Measurements from ENCODE around the gene RNASET2. TPM values are rescaled to one million over a fixed set of nuclear protein-coding genes. Genes with fewer than 3 reads are reported as not detected.

The RNASET2 gene
- total RNA-seq, 2 donors from 2014 or later, result 73.9 to 82.7 TPM

DNA sequence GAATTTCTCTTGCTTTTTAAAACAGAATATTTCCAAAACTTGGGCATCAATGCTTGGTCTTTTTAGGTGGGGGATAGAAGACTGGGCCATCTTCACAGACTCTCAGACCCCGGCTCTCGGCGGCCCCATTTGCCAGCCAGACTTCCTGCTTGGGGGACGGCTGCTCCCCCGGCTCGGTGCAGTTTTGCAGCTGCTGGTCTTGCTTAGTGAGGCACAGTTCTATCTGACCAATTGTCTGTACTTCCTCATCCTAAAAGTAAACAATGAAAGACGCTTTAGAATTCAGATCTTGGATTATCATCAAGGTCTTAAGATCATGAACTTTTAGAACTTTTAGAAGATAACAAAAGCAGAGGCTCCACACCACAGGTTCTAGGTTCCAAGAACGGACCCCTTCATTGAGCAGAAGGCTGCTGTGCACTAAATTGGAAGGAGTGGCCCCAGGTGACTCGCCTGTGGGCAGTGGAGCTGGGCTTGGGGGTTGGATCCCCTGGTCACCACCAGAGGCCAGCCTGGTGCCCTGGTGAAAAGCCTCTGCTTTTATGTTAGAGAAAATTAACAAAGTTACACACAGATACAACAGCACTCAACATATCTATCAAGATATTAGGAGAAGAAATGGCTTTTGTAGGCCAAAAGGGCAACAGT lies 26.7 kb downstream of the RNASET2 start:
- Histone ChIP-seq H3K27ac (no peak overlapping the region), H3K9me3 (no peaks in the 10 kb centered on the region), H3K27me3 (replicated peaks; ENCODE audit: insufficient read depth) (no peaks in the 10 kb centered on the region), H3K36me3 (peaks cover 5% of the 10 kb centered on the region), H3K4me1 (ENCODE audit: control insufficient read depth in 1 of 2, low read depth in 2 of 2) (no peaks in the 10 kb centered on the region), H3K4me3 (no peak overlapping the region)
- TF ChIP-seq, protein P1, sequence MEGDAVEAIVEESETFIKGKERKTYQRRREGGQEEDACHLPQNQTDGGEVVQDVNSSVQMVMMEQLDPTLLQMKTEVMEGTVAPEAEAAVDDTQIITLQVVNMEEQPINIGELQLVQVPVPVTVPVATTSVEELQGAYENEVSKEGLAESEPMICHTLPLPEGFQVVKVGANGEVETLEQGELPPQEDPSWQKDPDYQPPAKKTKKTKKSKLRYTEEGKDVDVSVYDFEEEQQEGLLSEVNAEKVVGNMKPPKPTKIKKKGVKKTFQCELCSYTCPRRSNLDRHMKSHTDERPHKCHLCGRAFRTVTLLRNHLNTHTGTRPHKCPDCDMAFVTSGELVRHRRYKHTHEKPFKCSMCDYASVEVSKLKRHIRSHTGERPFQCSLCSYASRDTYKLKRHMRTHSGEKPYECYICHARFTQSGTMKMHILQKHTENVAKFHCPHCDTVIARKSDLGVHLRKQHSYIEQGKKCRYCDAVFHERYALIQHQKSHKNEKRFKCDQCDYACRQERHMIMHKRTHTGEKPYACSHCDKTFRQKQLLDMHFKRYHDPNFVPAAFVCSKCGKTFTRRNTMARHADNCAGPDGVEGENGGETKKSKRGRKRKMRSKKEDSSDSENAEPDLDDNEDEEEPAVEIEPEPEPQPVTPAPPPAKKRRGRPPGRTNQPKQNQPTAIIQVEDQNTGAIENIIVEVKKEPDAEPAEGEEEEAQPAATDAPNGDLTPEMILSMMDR (IDR thresholded peaks at IDR 0.05), result no peak
- DNase-seq (ENCODE audit: low spot score), result no peak
- no peak for ATAC-seq (ENCODE audit: insufficient number of reproducible peaks, low FRiP score, low read depth)

DNA sequence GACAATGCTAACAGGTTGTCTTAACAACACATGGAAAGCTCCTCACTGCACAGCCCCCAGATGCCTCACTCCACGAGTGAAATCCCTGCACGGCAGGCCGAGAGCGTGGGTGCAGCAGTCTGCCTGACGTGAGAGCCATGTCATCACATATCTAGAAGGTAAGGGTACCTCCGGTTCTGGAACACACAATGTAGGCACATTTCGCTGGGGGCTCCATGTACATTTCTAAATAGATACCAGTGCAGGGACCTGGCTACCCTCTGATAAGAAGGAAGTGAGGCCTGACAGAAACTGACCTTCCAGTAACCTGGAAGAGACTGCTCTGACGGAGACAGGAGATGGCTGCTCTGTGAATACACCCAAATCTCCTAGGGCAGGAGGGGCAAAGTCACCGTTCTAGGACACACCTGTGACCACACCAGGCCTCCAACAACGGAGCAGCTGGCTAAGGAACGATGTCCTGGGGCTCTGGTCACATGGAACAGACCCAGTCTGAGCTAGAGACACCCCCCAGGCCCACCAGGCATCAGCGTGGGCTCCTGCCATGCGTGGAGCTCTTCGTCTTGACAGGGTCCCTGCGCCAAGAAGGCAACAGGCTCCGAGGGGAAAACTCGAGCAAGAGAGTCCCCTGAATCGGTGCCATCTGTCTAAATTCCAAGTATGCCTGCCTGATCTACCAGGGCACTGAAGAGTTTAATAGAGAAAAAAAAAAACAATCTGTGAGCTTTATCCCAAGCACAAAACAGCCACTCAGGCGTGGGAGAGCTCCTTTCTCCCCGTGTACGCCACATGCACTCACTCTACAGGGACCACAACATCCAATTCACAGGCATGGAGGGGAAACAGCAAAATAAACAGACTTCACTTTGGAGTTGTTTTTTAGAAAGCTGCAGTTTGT lies 27.5 kb downstream of the RNASET2 start:
- Histone ChIP-seq H3K27ac (no peak overlapping the region), H3K36me3 (peaks cover 5% of the 10 kb centered on the region), H3K9me3 (no peaks in the 10 kb centered on the region), H3K27me3 (replicated peaks; ENCODE audit: insufficient read depth) (no peaks in the 10 kb centered on the region), H3K4me3 (no peak overlapping the region), H3K4me1 (ENCODE audit: control insufficient read depth in 1 of 2, low read depth in 2 of 2) (no peaks in the 10 kb centered on the region)
- no peak for DNase-seq (ENCODE audit: low spot score)
- ATAC-seq (ENCODE audit: insufficient number of reproducible peaks, low FRiP score, low read depth), result no peak
- TF ChIP-seq, protein P1 (IDR thresholded peaks at IDR 0.05), result no peak

DNA sequence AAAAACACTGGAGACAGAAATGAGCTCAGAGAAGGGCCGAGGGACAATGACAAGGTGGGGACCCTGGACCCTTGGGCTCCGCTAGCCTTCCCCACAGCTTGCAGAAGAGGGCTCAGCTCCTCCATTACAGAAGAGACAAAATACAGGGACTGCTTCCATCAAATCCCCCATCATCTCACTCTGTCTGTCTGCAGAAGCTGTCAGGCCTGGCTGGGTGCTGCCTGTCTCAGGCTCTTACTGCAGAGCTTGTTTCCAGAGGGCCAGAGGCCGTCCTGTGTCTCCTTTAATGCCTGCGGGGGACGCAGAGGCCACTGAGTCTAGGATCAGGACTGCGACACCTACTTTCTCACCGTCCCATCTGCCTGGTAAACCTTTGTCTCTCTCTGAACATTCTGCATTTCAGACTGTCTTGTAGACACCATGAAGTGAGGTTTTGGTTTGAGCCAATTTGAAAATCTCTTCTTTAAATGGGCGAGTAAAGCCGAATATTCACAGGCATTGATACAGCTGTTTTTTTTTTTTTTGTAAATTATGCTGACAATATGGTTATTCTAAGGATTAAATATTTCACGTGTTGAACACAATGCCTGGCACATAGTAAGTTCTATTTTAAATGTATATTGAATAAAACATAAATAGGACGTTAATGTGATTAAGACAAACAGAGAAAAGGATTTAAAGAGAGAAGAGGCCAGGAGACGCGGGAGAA lies 28.3 kb downstream of the RNASET2 start:
- Histone ChIP-seq H3K27me3 (replicated peaks; ENCODE audit: insufficient read depth) (no peaks in the 10 kb centered on the region), H3K36me3 (peaks cover 5% of the 10 kb centered on the region), H3K4me1 (ENCODE audit: control insufficient read depth in 1 of 2, low read depth in 2 of 2) (no peaks in the 10 kb centered on the region), H3K4me3 (no peak overlapping the region), H3K27ac (no peak overlapping the region), H3K9me3 (no peaks in the 10 kb centered on the region)
- TF ChIP-seq, protein P1 (IDR thresholded peaks at IDR 0.05), result no peak
- ATAC-seq (ENCODE audit: insufficient number of reproducible peaks, low FRiP score, low read depth) (no peak), DNase-seq (ENCODE audit: low spot score) (no peak)

DNA sequence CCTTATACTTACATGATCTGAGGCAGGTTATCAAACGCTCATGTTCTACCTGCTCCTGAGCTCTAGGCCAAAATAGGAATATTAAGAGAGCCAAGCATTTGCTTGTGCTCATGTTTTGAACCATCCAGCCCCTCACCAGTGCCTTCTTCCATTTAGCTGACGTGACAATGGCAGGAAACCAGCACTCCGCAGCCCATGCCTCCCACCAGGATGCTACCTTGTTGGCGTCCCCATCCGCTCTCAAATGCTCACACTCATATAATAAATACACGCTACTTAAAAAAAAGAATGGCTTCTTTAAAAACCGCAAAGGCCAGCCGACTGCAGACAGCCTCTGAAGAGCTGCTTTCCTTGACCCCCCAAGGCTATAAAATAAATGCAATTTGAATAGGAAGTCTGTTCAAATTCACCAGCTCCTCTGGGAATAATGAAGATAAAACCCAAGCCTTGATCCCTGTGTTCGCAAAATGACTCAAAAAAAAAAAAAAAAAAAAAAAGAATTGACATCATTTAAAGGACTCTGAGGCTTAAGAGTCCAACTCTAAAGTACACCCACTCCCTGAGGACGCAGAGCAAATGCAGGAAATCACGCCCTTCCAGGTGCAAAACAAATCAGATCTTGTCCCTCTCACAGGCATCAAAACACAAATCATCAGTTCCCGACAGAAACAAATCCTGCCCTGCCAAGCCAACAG lies 29.0 kb downstream of the RNASET2 start:
- no peak for DNase-seq (ENCODE audit: low spot score)
- Histone ChIP-seq H3K27ac (no peak overlapping the region), H3K9me3 (no peaks in the 10 kb centered on the region), H3K27me3 (replicated peaks; ENCODE audit: insufficient read depth) (no peaks in the 10 kb centered on the region), H3K4me1 (ENCODE audit: control insufficient read depth in 1 of 2, low read depth in 2 of 2) (no peaks in the 10 kb centered on the region), H3K4me3 (no peak overlapping the region), H3K36me3 (peaks cover 4% of the 10 kb centered on the region)
- TF ChIP-seq, protein P1 (IDR thresholded peaks at IDR 0.05), result no peak
- ATAC-seq (ENCODE audit: insufficient number of reproducible peaks, low FRiP score, low read depth), result no peak

Data from thoracic aorta (tissue), 2 donors.